ENCODE results near the gene CEP295NL. TPM values are rescaled to one million over a fixed set of nuclear protein-coding genes. Genes with fewer than 3 reads are reported as not detected.
A peak's percentile ranks its signal among the peaks of the same experiment; 100 is the strongest.

The CEP295NL gene
- total RNA-seq, 1 experiment from 2014 or later: 1.8 TPM

- intact Hi-C loops (cut with micrococcal nuclease): loop anchor here (1.0 to 2.0 kb wide), 2 partner anchors 21 to 42 kb away; partner anchors contain the start of gene TIMP2
- Histone ChIP-seq H3K36me3 (ENCODE audit: low read depth, low read length) (no peaks in the 10 kb centered on the region; the same call in 1 of the 2 replicates), H3K4me2 (ENCODE audit: low read length) (peak overlapping the region; percentile 76), H4K20me1 (ENCODE audit: low read length) (no peaks in the 10 kb centered on the region), H3F3A (ENCODE audit: low read length, unreplicated experiment) (no peaks in the 10 kb centered on the region), H3K27me3 (ENCODE audit: low read length) (no peaks in the 10 kb centered on the region), H3K79me2 (ENCODE audit: low read length) (peaks cover 27% of the 10 kb centered on the region), H3K27ac (ENCODE audit: low read length) (peak overlapping the region; percentile 84), H2AFZ (ENCODE audit: low read length) (peak overlapping the region; percentile 46), H3K9me3 (ENCODE audit: low read length) (no peaks in the 10 kb centered on the region), H3K4me3 (ENCODE audit: low read length) (peak overlapping the region; percentile 47; the same call in 1 of the 2 replicates), H3K9ac (ENCODE audit: low read length) (peak overlapping the region; percentile 48), H3K9me2 (replicated peaks; ENCODE audit: low read length) (no peaks in the 10 kb centered on the region), H3K4me1 (ENCODE audit: insufficient read depth, low read length) (peaks cover 42% of the 10 kb centered on the region)
- ChIA-PET CTCF (interaction anchor here (0.5 to 0.9 kb wide), 3 partner anchors 21 to 88 kb away, joined by 3 to 4 read pairs (median 3); no protein-coding TSS in a partner anchor), POLR2A (ENCODE audit: unreplicated experiment) (interaction anchor here (0.6 kb wide), 1 partner anchor 8 kb away, joined by 7 read pairs; no protein-coding TSS in a partner anchor)
- peak; percentile 94 for DNase-seq
- BruUV-seq (replicated peaks): no TSS peak
- TF ChIP-seq EZH2phosphoT487 (IDR thresholded peaks at IDR 0.05; ENCODE audit: borderline replicate concordance, low read length) (no peak), EZH2 (IDR thresholded peaks at IDR 0.05; ENCODE audit: low read length, unreplicated experiment) (no peak), CTCF (conservative IDR thresholded peaks at IDR 0.05; ENCODE audit: low read depth, low read length) (no peak)
- ATAC-seq: peak; percentile 81
Measured at GRCh38 chr17:78883089-78883532, 19.9 kb downstream of the CEP295NL start.

GRCh38 chr17:78882540-78883088, 20.4 kb downstream of the CEP295NL start:
- peak overlapping the region; percentile 48 for H3K9ac ChIP-seq (ENCODE audit: low read length)
- peaks cover 27% of the 10 kb centered on the region for H3K79me2 ChIP-seq (ENCODE audit: low read length)
- DNase-seq (no peak), ATAC-seq (no peak)
- no peaks in the 10 kb centered on the region for H3F3A ChIP-seq (ENCODE audit: low read length, unreplicated experiment)
- H3K4me3 ChIP-seq (ENCODE audit: low read length): no peak overlapping the region
- peak overlapping the region; percentile 84 for H3K27ac ChIP-seq (ENCODE audit: low read length)
- peak overlapping the region; percentile 46; the same call in 1 of the 2 replicates for H2AFZ ChIP-seq (ENCODE audit: low read length)
- peaks cover 42% of the 10 kb centered on the region for H3K4me1 ChIP-seq (ENCODE audit: insufficient read depth, low read length)
- ChIA-PET POLR2A (ENCODE audit: unreplicated experiment) (no interaction called here), CTCF (no interaction called here)
- no peak for TF ChIP-seq EZH2 (IDR thresholded peaks at IDR 0.05; ENCODE audit: low read length, unreplicated experiment)
- no peak for TF ChIP-seq EZH2phosphoT487 (IDR thresholded peaks at IDR 0.05; ENCODE audit: borderline replicate concordance, low read length)
- TF ChIP-seq CTCF (conservative IDR thresholded peaks at IDR 0.05; ENCODE audit: low read depth, low read length): no peak
- peak overlapping the region; percentile 76 for H3K4me2 ChIP-seq (ENCODE audit: low read length)
- intact Hi-C loops (cut with micrococcal nuclease): loop anchor here (1.0 to 2.0 kb wide), 2 partner anchors 20 to 42 kb away; partner anchors contain the start of gene TIMP2
- H4K20me1 ChIP-seq (ENCODE audit: low read length): no peaks in the 10 kb centered on the region
- H3K36me3 ChIP-seq (ENCODE audit: low read depth, low read length): no peaks in the 10 kb centered on the region; the same call in 1 of the 2 replicates
- no peaks in the 10 kb centered on the region for H3K9me2 ChIP-seq (replicated peaks; ENCODE audit: low read length)
- H3K27me3 ChIP-seq (ENCODE audit: low read length): no peaks in the 10 kb centered on the region
- H3K9me3 ChIP-seq (ENCODE audit: low read length): no peaks in the 10 kb centered on the region
- BruUV-seq (replicated peaks): TSS peak; percentile 64

- H3K36me3 ChIP-seq (ENCODE audit: low read depth, low read length): no peaks in the 10 kb centered on the region; the same call in 1 of the 2 replicates
- no peak for ATAC-seq
- DNase-seq: no peak
- H3K79me2 ChIP-seq (ENCODE audit: low read length): peaks cover 14% of the 10 kb centered on the region; the same call in 1 of the 2 replicates
- H3K4me3 ChIP-seq (ENCODE audit: low read length): no peak overlapping the region
- H3K4me2 ChIP-seq (ENCODE audit: low read length): no peak overlapping the region
- H3K9me2 ChIP-seq (replicated peaks; ENCODE audit: low read length): no peaks in the 10 kb centered on the region
- intact Hi-C loops (cut with micrococcal nuclease): no loop called here
- H3K27me3 ChIP-seq (ENCODE audit: low read length): no peaks in the 10 kb centered on the region
- BruUV-seq (replicated peaks): no TSS peak
- no peak overlapping the region for H2AFZ ChIP-seq (ENCODE audit: low read length)
- H3K4me1 ChIP-seq (ENCODE audit: insufficient read depth, low read length): peaks cover 36% of the 10 kb centered on the region
- H4K20me1 ChIP-seq (ENCODE audit: low read length): no peaks in the 10 kb centered on the region
- POLR2A ChIA-PET (ENCODE audit: unreplicated experiment): no interaction called here
- H3K27ac ChIP-seq (ENCODE audit: low read length): no peak overlapping the region
- TF ChIP-seq EZH2phosphoT487 (IDR thresholded peaks at IDR 0.05; ENCODE audit: borderline replicate concordance, low read length) (no peak), EZH2 (IDR thresholded peaks at IDR 0.05; ENCODE audit: low read length, unreplicated experiment) (no peak), CTCF (conservative IDR thresholded peaks at IDR 0.05; ENCODE audit: low read depth, low read length) (no peak)
- no peaks in the 10 kb centered on the region for H3K9me3 ChIP-seq (ENCODE audit: low read length)
- H3F3A ChIP-seq (ENCODE audit: low read length, unreplicated experiment): no peaks in the 10 kb centered on the region
- CTCF ChIA-PET: no interaction called here
- no peak overlapping the region for H3K9ac ChIP-seq (ENCODE audit: low read length)
Measured at GRCh38 chr17:78879635-78880186, 23.3 kb downstream of the CEP295NL start.
